Activated CD8-positive, alpha-beta T cell treated with anti-CD3 and anti-CD28 coated beads, Interleukin-2, amount 10 ng/mL, durations not matched to agents 7 days and 5 days (primary cell): Measurements from ENCODE around the gene COX5B. TPM values are rescaled to one million over a fixed set of nuclear protein-coding genes. Genes with fewer than 3 reads are reported as not detected.
A peak's percentile ranks its signal among the peaks of the same experiment; 100 is the strongest.

ENCODE experiments used
- ATAC-seq: fragments of 150-1000 bp; cut with Tn5 transposase; one replicate; pipeline ENCODE4 v1.10.0; 2021; ENCODE audit warnings: moderate library complexity
- CTCF ChIA-PET: fragments of 350-600 bp; sonication (Branson Sonifier 250); formaldehyde crosslinking; loops from one replicate; lab custom pipeline; 2021; ENCODE audit warnings: antibody characterized with exemption; lab: Charles Lee
- POLR2A ChIA-PET: fragments of 350-600 bp; sonication (Branson Sonifier 250); formaldehyde crosslinking; loops from one replicate; lab custom pipeline; 2021; ENCODE audit warnings: antibody characterized with exemption; lab: Charles Lee
- DNase-seq: peaks from one replicate; pipeline ENCODE4 v3.0.0-alpha.2; 2020
- H3K27ac Mint-ChIP-seq: one replicate; pipeline ENCODE4 v1.8.0; 2021; ENCODE audit warnings: mild to moderate bottlenecking, mixed read lengths
- H3K27me3 Mint-ChIP-seq: one replicate; pipeline ENCODE4 v1.8.0; 2021; ENCODE audit warnings: low read depth, mixed read lengths
- H3K36me3 Mint-ChIP-seq: one replicate; pipeline ENCODE4 v1.8.0; 2021; ENCODE audit warnings: low read depth, mixed read lengths
- H3K4me1 Mint-ChIP-seq: one replicate; pipeline ENCODE4 v1.8.0; 2021; ENCODE audit warnings: low read depth, mixed read lengths
- H3K4me3 Mint-ChIP-seq: one replicate; pipeline ENCODE4 v1.8.0; 2021; ENCODE audit warnings: mild to moderate bottlenecking, mixed read lengths
- H3K9me3 Mint-ChIP-seq: one replicate; pipeline ENCODE4 v1.8.0; 2022; ENCODE audit warnings: mixed read lengths; ENCODE audit not compliant: insufficient read depth
- total RNA-seq, 2 experiments: library from RNA; stranded (reverse); gene quantifications; one replicate each; pipeline ENCODE4 v1.2.3, GENCODE V29; 2021

The COX5B gene
- total RNA-seq, 2 experiments from 2014 or later, result 215 to 216 TPM

GRCh38 chr2:97656129-97656755 is 10.4 kb downstream of the COX5B start:
- no peak for DNase-seq
- H3K4me1 Mint-ChIP-seq, result peaks cover 5% of the 10 kb centered on the region
- H3K4me3 Mint-ChIP-seq, result no peak overlapping the region
- no peaks in the 10 kb centered on the region for H3K9me3 Mint-ChIP-seq
- H3K27ac Mint-ChIP-seq, result no peak overlapping the region
- no peak for ATAC-seq
- CTCF ChIA-PET, result interaction anchor here (1.6 kb wide), 1 partner anchor 10 kb away, joined by 5 read pairs; the partner anchor contains the start of gene COX5B
- peaks cover 56% of the 10 kb centered on the region for H3K36me3 Mint-ChIP-seq
- POLR2A ChIA-PET, result interaction anchor here (2.4 kb wide), 1 partner anchor 10 kb away, joined by 13 read pairs; the partner anchor contains the start of gene COX5B
- H3K27me3 Mint-ChIP-seq, result no peaks in the 10 kb centered on the region

- Mint-ChIP-seq H3K27ac (no peak overlapping the region), H3K4me1 (peaks cover 13% of the 10 kb centered on the region), H3K27me3 (no peaks in the 10 kb centered on the region), H3K4me3 (no peak overlapping the region), H3K36me3 (peaks cover 59% of the 10 kb centered on the region), H3K9me3 (no peaks in the 10 kb centered on the region)
- ATAC-seq (no peak), DNase-seq (no peak)
- CTCF ChIA-PET, result interaction anchor here (1.6 kb wide), 1 partner anchor 11 kb away, joined by 5 read pairs; the partner anchor contains the start of gene COX5B
- POLR2A ChIA-PET, result interaction anchor here (1.4 to 2.4 kb wide), 2 partner anchors 11 kb away, joined by 7 to 13 read pairs; partner anchors contain the start of gene COX5B
Measured at GRCh38 chr2:97656905-97657587, 11.2 kb downstream of the COX5B start.

- DNase-seq, result no peak
- peaks cover 59% of the 10 kb centered on the region for H3K36me3 Mint-ChIP-seq
- H3K27me3 Mint-ChIP-seq, result no peaks in the 10 kb centered on the region
- H3K4me3 Mint-ChIP-seq, result no peak overlapping the region
- H3K9me3 Mint-ChIP-seq, result no peaks in the 10 kb centered on the region
- peaks cover 21% of the 10 kb centered on the region for H3K4me1 Mint-ChIP-seq
- ChIA-PET CTCF (no interaction called here), POLR2A (interaction anchor here (1.4 kb wide), 1 partner anchor 12 kb away, joined by 7 read pairs; the partner anchor contains the start of gene COX5B)
- ATAC-seq, result no peak
- H3K27ac Mint-ChIP-seq, result no peak overlapping the region
Measured at GRCh38 chr2:97657986-97658690, 12.3 kb downstream of the COX5B start.

GRCh38 chr2:97658691-97659157 is 12.9 kb downstream of the COX5B start:
- Mint-ChIP-seq H3K9me3 (no peaks in the 10 kb centered on the region), H3K36me3 (peaks cover 54% of the 10 kb centered on the region)
- CTCF ChIA-PET, result no interaction called here

GRCh38 chr2:97659256-97660043 is 13.6 kb downstream of the COX5B start:
- no peak overlapping the region for H3K4me3 Mint-ChIP-seq
- CTCF ChIA-PET, result interaction anchor here (1.2 to 4.2 kb wide), 2 partner anchors 10 to 39 kb away, joined by 3 to 39 read pairs; no protein-coding TSS in a partner anchor
- no peaks in the 10 kb centered on the region for H3K27me3 Mint-ChIP-seq
- POLR2A ChIA-PET, result interaction anchor here (7.9 kb wide), 1 partner anchor 10 kb away, joined by 187 read pairs; the partner anchor contains the start of gene COX5B
- no peaks in the 10 kb centered on the region for H3K9me3 Mint-ChIP-seq
- H3K36me3 Mint-ChIP-seq, result peaks cover 47% of the 10 kb centered on the region
- DNase-seq, result no peak
- peaks cover 21% of the 10 kb centered on the region for H3K4me1 Mint-ChIP-seq
- no peak for ATAC-seq
- no peak overlapping the region for H3K27ac Mint-ChIP-seq

More at GRCh38 chr2:97658691-97659157, 12.9 kb downstream of the COX5B start:
- ATAC-seq (no peak), DNase-seq (no peak)
- no peak overlapping the region for H3K4me3 Mint-ChIP-seq
- POLR2A ChIA-PET, result interaction anchor here (7.9 kb wide), 1 partner anchor 9 kb away, joined by 187 read pairs; the partner anchor contains the start of gene COX5B
- H3K27me3 Mint-ChIP-seq, result no peaks in the 10 kb centered on the region
- peak overlapping the region; percentile 34 for H3K27ac Mint-ChIP-seq
- H3K4me1 Mint-ChIP-seq, result peaks cover 21% of the 10 kb centered on the region

GRCh38 chr2:97660044-97660774 is 14.3 kb downstream of the COX5B start:
- no peak for DNase-seq
- peaks cover 28% of the 10 kb centered on the region for H3K4me1 Mint-ChIP-seq
- ChIA-PET POLR2A (interaction anchor here (1.2 to 7.9 kb wide), 2 partner anchors 11 to 58 kb away, joined by 4 to 187 read pairs; partner anchors contain the start of gene COX5B), CTCF (interaction anchor here (1.2 to 4.2 kb wide), 2 partner anchors 11 to 38 kb away, joined by 3 to 39 read pairs; no protein-coding TSS in a partner anchor)
- ATAC-seq, result no peak
- H3K27me3 Mint-ChIP-seq, result no peaks in the 10 kb centered on the region
- no peaks in the 10 kb centered on the region for H3K9me3 Mint-ChIP-seq
- H3K36me3 Mint-ChIP-seq, result peaks cover 39% of the 10 kb centered on the region
- no peak overlapping the region for H3K27ac Mint-ChIP-seq
- no peak overlapping the region for H3K4me3 Mint-ChIP-seq

- peak overlapping the region; percentile 99 for H3K27ac Mint-ChIP-seq
- H3K27me3 Mint-ChIP-seq, result no peaks in the 10 kb centered on the region
- POLR2A ChIA-PET, result interaction anchor here (1.2 to 7.9 kb wide), 2 partner anchors 11 to 57 kb away, joined by 4 to 187 read pairs; partner anchors contain the start of gene COX5B
- peak overlapping the region; percentile 7 for H3K4me3 Mint-ChIP-seq
- ATAC-seq, result no peak
- CTCF ChIA-PET, result interaction anchor here (1.2 to 4.2 kb wide), 3 partner anchors 12 to 87 kb away, joined by 3 to 39 read pairs (median 6); no protein-coding TSS in a partner anchor
- DNase-seq, result no peak
- H3K36me3 Mint-ChIP-seq, result peaks cover 36% of the 10 kb centered on the region
- H3K4me1 Mint-ChIP-seq, result peaks cover 30% of the 10 kb centered on the region
- H3K9me3 Mint-ChIP-seq, result no peaks in the 10 kb centered on the region
Measured at GRCh38 chr2:97660775-97661389, 15.0 kb downstream of the COX5B start.

GRCh38 chr2:97661927-97662326 is 16.1 kb downstream of the COX5B start:
- ATAC-seq, result no peak
- Mint-ChIP-seq H3K4me1 (peaks cover 31% of the 10 kb centered on the region), H3K36me3 (peaks cover 27% of the 10 kb centered on the region), H3K4me3 (peak overlapping the region; percentile 98), H3K27ac (peak overlapping the region; percentile 99), H3K9me3 (no peaks in the 10 kb centered on the region), H3K27me3 (no peaks in the 10 kb centered on the region)
- POLR2A ChIA-PET, result interaction anchor here (1.0 to 7.9 kb wide), 5 partner anchors 11 to 72 kb away, joined by 3 to 187 read pairs (median 8); partner anchors contain the start of genes ANKRD36B and COX5B
- DNase-seq, result no peak
- CTCF ChIA-PET, result interaction anchor here (1.0 to 4.6 kb wide), 9 partner anchors 11 to 86 kb away, joined by 4 to 47 read pairs (median 7); partner anchors contain the start of genes ANKRD36B and COX5B

- DNase-seq (no peak), ATAC-seq (peak; percentile 38)
- CTCF ChIA-PET, result interaction anchor here (1.0 to 4.6 kb wide), 11 partner anchors 8 to 86 kb away, joined by 3 to 47 read pairs (median 6); partner anchors contain the start of genes ANKRD36B and COX5B
- Mint-ChIP-seq H3K36me3 (peaks cover 22% of the 10 kb centered on the region), H3K27ac (peak overlapping the region; percentile 99), H3K27me3 (no peaks in the 10 kb centered on the region), H3K9me3 (no peaks in the 10 kb centered on the region), H3K4me1 (peaks cover 32% of the 10 kb centered on the region), H3K4me3 (peak overlapping the region; percentile 98)
- POLR2A ChIA-PET, result interaction anchor here (0.8 to 7.9 kb wide), 6 partner anchors 11 to 72 kb away, joined by 3 to 187 read pairs (median 7); partner anchors contain the start of genes ANKRD36B, COX5B and ZAP70
Measured at GRCh38 chr2:97662386-97662894, 16.6 kb downstream of the COX5B start.
